SW480 (cell line): Measurements from ENCODE around the gene SFXN1.

Experiments used
- DNase-seq: peaks from one replicate; pipeline ENCODE4 v3.0.0-alpha.2; 2016; ENCODE audit warnings: low spot score

SFXN1 gene

DNA sequence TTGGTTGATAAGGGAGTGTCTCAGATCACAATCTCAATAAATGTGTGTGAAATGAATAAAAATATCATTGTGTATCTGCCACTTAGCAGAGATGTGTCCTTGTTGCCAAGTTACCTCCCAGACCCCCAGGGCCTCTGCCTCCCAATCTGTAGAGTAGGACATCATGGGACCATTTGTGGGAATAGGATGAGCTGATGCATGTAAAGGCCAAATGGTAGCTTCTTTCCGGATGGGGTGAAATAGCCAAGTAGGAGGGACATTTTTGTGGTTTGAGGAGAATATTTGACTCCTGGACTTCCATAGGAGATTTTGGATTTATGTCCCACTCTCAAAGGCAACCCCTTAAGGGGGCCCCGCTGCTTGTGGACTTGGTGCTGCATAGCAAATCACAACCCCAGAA lies 96.9 kb downstream of the SFXN1 start:
- DNase-seq, result no peak

DNA sequence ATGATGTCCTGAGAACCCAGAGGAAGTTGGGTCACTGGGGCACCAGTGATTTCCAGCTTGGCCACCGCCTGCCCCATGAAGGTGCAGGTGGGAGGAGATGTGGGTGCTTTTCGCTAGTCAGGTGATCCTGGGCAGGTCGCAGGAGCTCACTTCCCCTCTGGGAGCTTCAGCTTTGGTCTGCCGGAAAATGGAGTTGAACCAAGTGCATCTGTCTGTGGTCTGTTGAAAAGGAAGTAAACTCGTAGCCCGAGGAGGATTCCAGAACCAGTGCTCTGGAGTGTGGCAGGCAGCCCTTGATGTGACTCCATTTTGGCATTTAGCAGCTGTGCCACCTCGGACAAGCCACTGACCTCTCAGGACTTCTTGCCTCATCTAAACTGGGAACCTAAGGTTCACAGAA lies 97.7 kb downstream of the SFXN1 start:
- DNase-seq, result no peak

- DNase-seq, result no peak
Observed at GRCh38 chr5:175576591-175576990, 98.2 kb downstream of the SFXN1 start.
